DMS79 (cell line): ENCODE results near the gene ABCC2.
"Not testable (repeated sequence)": the region's sequence is repeated elsewhere in the genome, so short reads cannot be mapped to it uniquely, and the experiment has no call there.

ENCODE experiments used
- DNase-seq: peaks from one replicate; lab custom pipeline; 2025; lab: John Stamatoyannopoulos, UW

Gene ABCC2

GRCh38 chr10:99782447-99783286, at the start of gene ABCC2:
TSS of gene ABCC2 (plus strand) at chr10:99782640. CDS start at chr10:99782845, 205 bp downstream.
- no peak for DNase-seq

GRCh38 chr10:99733366-99733765, 49.1 kb upstream of the ABCC2 start:
- peak; percentile 55 for DNase-seq

GRCh38 chr10:99734111-99734510, 48.3 kb upstream of the ABCC2 start:
- not testable (repeated sequence) for DNase-seq

DNA sequence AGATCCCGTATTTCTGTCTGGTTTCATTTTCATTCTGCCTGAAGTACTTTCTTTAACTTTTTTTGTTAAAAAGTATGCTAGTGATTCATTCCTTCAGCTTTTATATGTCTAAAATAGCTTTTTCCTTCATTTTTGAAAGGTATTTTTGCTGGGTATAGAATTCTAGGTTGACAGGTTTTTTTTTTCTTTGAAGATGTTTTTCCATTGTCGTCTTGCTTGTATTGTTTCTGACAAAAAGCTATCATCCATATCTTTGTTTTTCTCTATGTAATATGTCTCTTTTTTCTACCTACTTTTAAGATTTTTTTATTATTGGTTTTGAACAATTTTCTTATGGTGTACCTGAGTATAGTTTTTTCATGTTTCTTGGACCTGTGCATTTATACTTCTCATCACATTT, 42.2 kb upstream of the ABCC2 start:
- no peak for DNase-seq

DNA sequence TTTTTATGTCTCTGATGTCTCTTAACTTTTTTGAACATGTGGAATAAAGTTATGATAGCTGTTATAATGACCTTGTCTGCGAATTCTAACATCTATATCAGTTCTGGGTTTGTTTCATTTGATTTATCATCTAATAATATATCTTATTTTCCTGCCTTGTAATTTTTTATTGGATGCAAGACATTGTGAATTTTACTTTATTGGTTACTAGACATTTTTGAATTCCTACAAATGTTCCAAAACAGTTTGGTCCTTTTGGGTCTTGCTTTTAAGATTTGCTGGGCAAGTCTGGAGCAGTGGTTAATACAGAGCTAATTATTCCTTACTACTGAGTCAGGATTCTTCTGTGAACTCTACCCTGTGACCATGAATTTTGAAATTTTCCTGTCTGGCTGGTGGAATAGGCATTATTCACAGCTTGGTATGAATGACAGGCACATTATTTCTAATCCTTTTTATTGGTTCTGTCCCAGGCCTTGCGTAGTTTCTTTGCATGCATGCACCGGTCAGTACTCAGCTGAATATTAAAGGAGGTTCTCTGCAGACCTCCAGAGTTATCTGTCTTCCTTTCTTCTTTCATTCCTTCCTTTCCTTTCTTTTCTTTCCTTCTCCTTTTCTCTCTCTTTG, 41.4 kb upstream of the ABCC2 start:
- DNase-seq, result no peak

DNA sequence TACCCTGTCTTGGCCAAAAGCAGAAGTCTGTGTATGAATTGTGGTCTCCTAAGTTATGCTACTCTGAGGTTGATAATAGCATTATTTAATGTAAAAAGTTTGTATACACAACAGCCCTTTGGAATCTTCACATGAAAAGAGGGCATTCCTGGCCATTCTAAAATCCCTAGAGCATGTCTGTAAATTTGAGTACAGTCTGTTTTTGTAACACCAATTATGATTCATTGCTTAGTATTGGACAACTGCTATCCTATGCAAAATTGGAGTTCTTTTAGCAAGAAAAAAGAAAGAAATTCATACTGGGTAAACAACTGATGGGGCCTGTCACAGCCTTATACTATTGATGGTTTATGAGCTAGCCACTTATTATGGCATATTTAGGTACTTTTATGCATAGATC, 40.2 kb upstream of the ABCC2 start:
- DNase-seq, result no peak

GRCh38 chr10:99742701-99743100, 39.7 kb upstream of the ABCC2 start:
- no peak for DNase-seq

GRCh38 chr10:99743841-99744240, 38.6 kb upstream of the ABCC2 start:
- no peak for DNase-seq

- DNase-seq, result not testable (repeated sequence)
Measured at GRCh38 chr10:99746166-99746565, 36.3 kb upstream of the ABCC2 start.

DNA sequence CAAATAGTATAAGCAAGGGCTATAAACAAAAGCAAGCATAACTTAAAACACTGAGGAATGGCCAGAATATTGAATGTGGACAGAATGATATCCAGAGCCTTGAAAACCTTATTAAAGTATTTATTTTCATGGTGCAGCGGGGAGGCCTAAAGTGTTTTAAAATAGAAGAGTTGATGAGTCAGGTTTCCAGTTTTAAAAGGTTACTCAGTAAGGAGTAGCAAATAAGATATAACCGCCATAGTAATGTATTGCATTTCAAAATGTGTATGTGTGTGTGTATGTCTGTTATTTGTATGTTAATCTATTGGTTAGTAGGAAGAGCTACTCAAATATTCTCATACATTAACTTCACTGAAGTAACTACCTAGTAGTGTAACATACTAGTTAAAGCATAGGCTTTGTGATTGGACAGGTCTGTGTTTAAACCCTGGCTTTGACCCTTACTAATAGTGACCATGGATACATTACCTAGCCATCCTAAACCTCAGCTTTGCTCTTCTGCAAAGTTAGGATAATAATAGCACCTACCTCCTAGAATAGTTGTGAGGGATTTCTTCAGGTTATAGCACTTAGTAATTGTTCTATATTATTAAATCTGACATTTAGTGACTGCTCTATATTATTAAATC, 33.5 kb upstream of the ABCC2 start:
- DNase-seq, result no peak

DNA sequence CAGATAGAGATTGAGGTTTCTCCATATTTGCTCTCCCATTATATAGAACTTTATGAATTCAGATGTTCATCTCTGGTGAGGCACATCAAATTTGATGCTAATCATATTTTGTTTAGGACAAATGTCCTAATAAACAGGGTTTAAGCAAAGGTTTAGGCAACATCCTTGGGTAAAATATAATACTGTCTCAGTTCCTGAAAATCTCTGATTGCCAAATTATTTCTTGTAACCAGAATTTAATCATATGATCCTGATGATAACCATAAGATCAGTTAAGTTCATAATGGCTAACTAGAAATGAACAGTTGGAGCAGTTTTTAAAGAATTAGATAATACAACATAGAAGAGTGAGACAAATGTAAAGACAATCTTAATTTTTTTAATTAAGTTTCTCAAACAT, 31.8 kb upstream of the ABCC2 start:
- DNase-seq, result no peak

- no peak for DNase-seq
Measured at GRCh38 chr10:99754670-99755069, 27.8 kb upstream of the ABCC2 start.

DNA sequence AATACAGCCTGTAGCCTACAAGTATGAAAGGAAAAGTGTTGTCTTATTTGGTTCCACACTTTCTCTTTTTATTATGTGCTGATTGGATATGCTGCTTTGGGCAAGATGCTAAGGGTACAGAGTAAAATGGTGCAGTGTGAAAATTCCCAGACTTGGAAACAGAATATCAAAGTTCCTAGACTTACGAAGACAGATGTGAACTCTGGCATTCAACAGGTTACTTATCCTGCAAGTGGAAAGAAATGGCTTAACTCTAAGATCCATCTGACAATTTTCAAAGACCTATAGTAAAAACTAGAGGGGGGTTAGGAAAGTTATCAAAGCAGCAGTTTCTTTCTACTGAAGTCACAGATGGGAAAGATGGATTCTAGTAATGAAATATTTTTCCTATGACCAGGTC, 26.3 kb upstream of the ABCC2 start:
- no peak for DNase-seq

DNA sequence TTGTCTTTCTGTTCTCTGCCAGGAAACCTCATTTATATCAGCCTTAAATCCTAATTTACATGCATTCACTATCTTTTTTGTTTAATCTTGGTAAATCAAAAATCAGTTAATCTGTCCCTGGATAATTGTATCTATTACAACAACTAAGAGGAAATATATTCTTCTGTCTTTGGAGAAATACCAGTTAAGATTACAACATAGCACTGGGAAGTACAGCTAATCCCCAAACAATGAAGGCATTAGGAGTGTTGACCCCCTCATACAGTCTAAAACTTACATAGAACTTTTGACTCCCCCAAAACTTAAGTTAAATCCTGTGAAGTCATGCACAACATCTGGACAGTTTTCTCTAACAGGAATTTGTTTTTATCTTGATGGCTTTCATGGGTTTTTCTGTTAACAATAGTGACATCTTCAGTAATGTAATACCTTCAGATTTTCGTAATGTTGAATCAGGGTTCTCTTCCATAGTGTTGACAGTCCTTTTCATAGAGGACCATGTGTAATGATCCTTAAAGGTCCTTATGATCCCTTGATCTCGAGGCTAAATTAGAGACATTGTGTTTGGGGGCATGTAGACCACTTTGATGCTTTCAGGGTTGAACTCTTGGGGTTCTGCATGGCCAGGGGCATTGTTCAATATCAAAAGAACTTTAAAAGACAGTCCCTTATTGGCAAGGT, 24.1 kb upstream of the ABCC2 start:
- no peak for DNase-seq

- DNase-seq, result no peak
Measured at GRCh38 chr10:99760321-99760720, 22.1 kb upstream of the ABCC2 start.

GRCh38 chr10:99761365-99761764, 21.1 kb upstream of the ABCC2 start:
- DNase-seq, result no peak

- no peak for DNase-seq
Measured at GRCh38 chr10:99765672-99766301, 16.7 kb upstream of the ABCC2 start.

DNA sequence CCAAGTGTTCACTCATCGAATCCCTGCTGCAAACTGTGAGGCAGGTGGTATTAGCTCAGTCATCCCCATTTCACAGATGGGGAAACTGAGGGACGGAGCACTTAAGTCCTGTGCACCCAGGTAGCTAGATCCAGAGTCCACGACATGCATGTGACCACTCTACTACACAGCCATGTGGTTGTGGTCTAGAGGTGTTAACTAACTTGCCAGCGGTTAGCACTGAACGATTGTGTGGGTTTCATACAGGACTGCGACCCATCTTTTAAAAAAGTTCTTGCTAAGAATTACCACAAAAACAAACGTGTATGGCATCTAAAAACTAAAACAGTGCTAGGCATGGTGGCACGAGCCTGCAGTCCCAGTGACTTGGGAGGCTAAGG, 16.1 kb upstream of the ABCC2 start:
- DNase-seq, result no peak

DNA sequence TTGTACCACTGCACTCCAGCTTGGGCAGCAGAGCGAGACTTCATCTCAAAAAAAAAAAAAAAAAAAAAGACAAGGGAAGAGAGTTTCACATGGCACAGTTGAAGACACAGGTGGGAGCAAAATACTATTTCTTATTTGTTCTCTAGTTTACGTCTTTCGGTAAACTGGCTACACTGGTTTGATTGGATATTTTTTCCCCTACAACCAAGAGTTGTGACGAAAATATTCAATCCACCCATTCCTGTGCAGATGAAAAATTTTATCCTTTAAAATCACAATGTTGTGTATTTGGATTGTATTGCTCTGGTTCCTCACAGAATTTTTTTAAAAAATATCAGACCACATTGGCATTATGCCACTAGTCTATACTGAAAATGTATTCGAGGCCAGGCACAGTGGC, 14.5 kb upstream of the ABCC2 start:
- DNase-seq, result no peak

DNA sequence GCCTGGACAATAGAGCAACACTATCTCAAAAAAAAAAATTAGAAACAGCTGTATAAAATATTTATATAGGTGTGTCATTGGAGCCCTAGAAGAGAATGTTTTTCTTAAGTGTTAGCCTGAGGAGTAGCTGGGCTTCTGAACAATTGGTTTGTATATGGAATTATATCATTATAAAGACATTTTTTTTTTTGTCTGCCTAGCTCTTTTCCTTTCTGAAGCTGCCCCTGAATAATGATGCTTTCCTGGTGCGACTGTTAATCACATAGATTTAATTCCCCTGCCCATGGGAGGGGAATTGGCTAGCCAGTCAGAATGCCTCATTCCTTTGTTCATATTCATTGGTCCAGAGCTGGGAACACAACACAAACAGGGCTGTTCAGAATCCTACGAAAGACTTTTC, 13.9 kb upstream of the ABCC2 start:
- DNase-seq, result no peak

GRCh38 chr10:99769706-99770105, 12.7 kb upstream of the ABCC2 start:
- peak; percentile 10 for DNase-seq

DNA sequence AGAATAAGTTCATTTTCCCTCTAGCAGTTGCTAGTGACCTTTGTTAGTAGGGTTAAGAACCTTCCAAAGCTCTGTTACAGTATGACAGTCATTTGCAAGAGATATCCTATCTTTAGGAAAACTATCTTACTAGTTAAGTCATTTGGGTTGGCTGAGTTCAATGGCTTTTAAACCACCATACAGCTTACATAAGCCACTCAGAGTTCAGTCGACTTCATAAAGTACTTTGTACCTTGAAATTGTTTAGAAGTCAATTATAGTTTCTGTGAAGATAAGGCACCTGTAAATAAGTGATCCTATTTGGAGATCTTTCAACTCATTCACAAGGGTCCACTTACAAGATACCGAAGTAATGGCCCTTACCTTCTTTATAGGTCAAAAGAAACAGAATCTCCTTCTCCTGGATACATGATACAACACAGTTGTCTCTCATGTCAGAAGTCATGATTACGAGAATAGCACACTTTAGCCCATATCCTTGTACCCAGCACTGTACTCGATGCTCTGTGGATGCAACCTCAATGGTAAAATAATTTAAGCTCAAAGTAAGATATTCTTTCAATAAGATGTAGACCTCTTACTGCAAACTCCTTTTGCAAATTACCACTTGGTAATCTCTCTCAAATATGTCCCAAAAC, 11.9 kb upstream of the ABCC2 start:
- DNase-seq, result peak; percentile 1
